Mesothelial cell of epicardium (in vitro differentiated cells): ENCODE data around the gene GZMH. TPM values are rescaled to one million over a fixed set of nuclear protein-coding genes. Genes with fewer than 3 reads are reported as not detected.

Experiments used
- DNase-seq, 2 experiments: peaks; one replicate each; pipeline ENCODE4 v3.0.0; 2021; ENCODE audit warnings: low spot score in 2 of 2; ENCODE audit not compliant: unreplicated experiment in 2 of 2
- H3K27ac Mint-ChIP-seq: 2 replicates; pipeline ENCODE4 v1.8.0; 2021; ENCODE audit warnings: mixed read lengths
- H3K27me3 Mint-ChIP-seq: 2 replicates; pipeline ENCODE4 v1.8.0; 2021; ENCODE audit warnings: low read depth, mixed read lengths
- H3K36me3 Mint-ChIP-seq: 2 replicates; pipeline ENCODE4 v1.8.0; 2021; ENCODE audit warnings: mixed read lengths
- H3K4me1 Mint-ChIP-seq: 2 replicates; pipeline ENCODE4 v1.8.0; 2021; ENCODE audit warnings: mixed read lengths
- H3K4me3 Mint-ChIP-seq: 2 replicates; pipeline ENCODE4 v1.8.0; 2021; ENCODE audit warnings: mild to moderate bottlenecking, moderate library complexity, mixed read lengths
- H3K9me3 Mint-ChIP-seq: 2 replicates; pipeline ENCODE4 v1.8.0; 2021; ENCODE audit warnings: mixed read lengths
- CTCF ChIP-seq: fragments of 200-600 bp; sonication (generic); IDR thresholded peaks from one replicate; pipeline ENCODE4 v1.5.0; 2021; ENCODE audit warnings: antibody characterized with exemption; ENCODE audit not compliant: unreplicated experiment
- total RNA-seq: library from RNA; stranded (reverse); gene quantifications from 3 replicates; pipeline ENCODE4 v1.2.1, GENCODE V29; 2021

GZMH gene
- total RNA-seq, 1 donor from 2014 or later = not detected

- DNase-seq = no peak
- Mint-ChIP-seq H3K4me1 (no peaks in the 10 kb centered on the region), H3K27me3 (no peaks in the 10 kb centered on the region), H3K4me3 (no peak overlapping the region), H3K27ac (no peak overlapping the region), H3K36me3 (no peaks in the 10 kb centered on the region), H3K9me3 (peaks cover 58% of the 10 kb centered on the region)
- no peak for TF ChIP-seq CTCF
Measured at GRCh38 chr14:24578558-24578957, 30.9 kb downstream of the GZMH start.

- DNase-seq = no peak
- Mint-ChIP-seq H3K27ac (no peak overlapping the region), H3K36me3 (no peaks in the 10 kb centered on the region), H3K4me1 (no peaks in the 10 kb centered on the region), H3K9me3 (peaks cover 54% of the 10 kb centered on the region), H3K4me3 (no peak overlapping the region), H3K27me3 (no peaks in the 10 kb centered on the region)
- no peak for TF ChIP-seq CTCF
Measured at GRCh38 chr14:24576771-24577170, 32.7 kb downstream of the GZMH start.

GRCh38 chr14:24576182-24576581, 33.3 kb downstream of the GZMH start, which contains the start of gene CTSG:
TSS of gene CTSG (minus strand) at chr14:24576250. CDS start at chr14:24576223, 27 bp downstream.
- no peaks in the 10 kb centered on the region for H3K4me1 Mint-ChIP-seq
- H3K36me3 Mint-ChIP-seq = no peaks in the 10 kb centered on the region
- no peak for TF ChIP-seq CTCF
- no peak within 1 kb of the TSS for H3K27ac Mint-ChIP-seq
- peaks cover 58% of the 10 kb centered on the region for H3K9me3 Mint-ChIP-seq
- H3K27me3 Mint-ChIP-seq = no peaks in the 10 kb centered on the region
- DNase-seq = no peak
- H3K4me3 Mint-ChIP-seq = no peak within 1 kb of the TSS

- DNase-seq = no peak
- no peaks in the 10 kb centered on the region for H3K4me1 Mint-ChIP-seq
- H3K36me3 Mint-ChIP-seq = no peaks in the 10 kb centered on the region
- no peak overlapping the region for H3K4me3 Mint-ChIP-seq
- peaks cover 60% of the 10 kb centered on the region for H3K9me3 Mint-ChIP-seq
- no peak for TF ChIP-seq CTCF
- no peak overlapping the region for H3K27ac Mint-ChIP-seq
- H3K27me3 Mint-ChIP-seq = no peaks in the 10 kb centered on the region
Measured at GRCh38 chr14:24574206-24574774, 35.2 kb downstream of the GZMH start.

- no peak for TF ChIP-seq CTCF
- peaks cover 76% of the 10 kb centered on the region for H3K9me3 Mint-ChIP-seq
- no peak for DNase-seq
- no peaks in the 10 kb centered on the region for H3K36me3 Mint-ChIP-seq
- H3K4me3 Mint-ChIP-seq = no peak overlapping the region
- H3K27me3 Mint-ChIP-seq = no peaks in the 10 kb centered on the region
- H3K4me1 Mint-ChIP-seq = no peaks in the 10 kb centered on the region
- no peak overlapping the region for H3K27ac Mint-ChIP-seq
Measured at GRCh38 chr14:24566318-24566717, 43.2 kb downstream of the GZMH start.

GRCh38 chr14:24565766-24566165, 43.7 kb downstream of the GZMH start:
- no peaks in the 10 kb centered on the region for H3K27me3 Mint-ChIP-seq
- TF ChIP-seq CTCF = no peak
- no peaks in the 10 kb centered on the region for H3K4me1 Mint-ChIP-seq
- H3K4me3 Mint-ChIP-seq = no peak overlapping the region
- no peak for DNase-seq
- peaks cover 78% of the 10 kb centered on the region for H3K9me3 Mint-ChIP-seq
- H3K27ac Mint-ChIP-seq = no peak overlapping the region
- no peaks in the 10 kb centered on the region for H3K36me3 Mint-ChIP-seq
